ENCODE results near the gene RASEF. TPM values are rescaled to one million over a fixed set of nuclear protein-coding genes. Genes with fewer than 3 reads are reported as not detected.

The RASEF gene
- total RNA-seq, 2 donors from 2014 or later = not detected

GRCh38 chr9:83069651-83070050 lies 6.7 kb upstream of the RASEF start:
- DNase-seq (no peak), ATAC-seq (replicated peaks in 1 of 2) (no peak)
- Mint-ChIP-seq H3K9me3 (peaks cover 0 to 1% of the 10 kb centered on the region in 2 donors), H3K4me1 (ENCODE audit: low read depth) (no peaks in the 10 kb centered on the region), H3K27me3 (ENCODE audit: low read depth) (peaks cover 13% of the 10 kb centered on the region), H3K36me3 (ENCODE audit: insufficient read depth in 2 of 2) (no peaks in the 10 kb centered on the region), H3K27ac (no peak overlapping the region), H3K4me3 (no peak overlapping the region)

GRCh38 chr9:83068414-83068813 lies 5.5 kb upstream of the RASEF start:
- Mint-ChIP-seq H3K4me3 (no peak overlapping the region), H3K36me3 (ENCODE audit: insufficient read depth in 2 of 2) (peaks cover 0 to 1% of the 10 kb centered on the region in 2 donors), H3K27me3 (ENCODE audit: low read depth) (peaks cover 19% of the 10 kb centered on the region), H3K4me1 (ENCODE audit: low read depth) (no peaks in the 10 kb centered on the region), H3K27ac (no peak overlapping the region), H3K9me3 (peaks cover 0 to 1% of the 10 kb centered on the region in 2 donors)
- no peak for DNase-seq
- ATAC-seq (replicated peaks in 1 of 2) = no peak

GRCh38 chr9:83067579-83067978 lies 4.6 kb upstream of the RASEF start:
- no peaks in the 10 kb centered on the region for H3K4me1 Mint-ChIP-seq (ENCODE audit: low read depth)
- no peak for DNase-seq
- H3K36me3 Mint-ChIP-seq (ENCODE audit: insufficient read depth in 2 of 2) = peaks cover 0 to 1% of the 10 kb centered on the region in 2 donors
- no peak overlapping the region for H3K27ac Mint-ChIP-seq
- no peak overlapping the region for H3K4me3 Mint-ChIP-seq
- no peak for ATAC-seq (replicated peaks in 1 of 2)
- H3K27me3 Mint-ChIP-seq (ENCODE audit: low read depth) = peaks cover 17% of the 10 kb centered on the region
- peaks cover 0 to 1% of the 10 kb centered on the region in 2 donors for H3K9me3 Mint-ChIP-seq

GRCh38 chr9:83066771-83067170 lies 3.8 kb upstream of the RASEF start:
- Mint-ChIP-seq H3K9me3 (peaks cover 0 to 1% of the 10 kb centered on the region in 2 donors), H3K4me3 (no peak overlapping the region), H3K4me1 (ENCODE audit: low read depth) (no peaks in the 10 kb centered on the region), H3K27ac (no peak overlapping the region), H3K36me3 (ENCODE audit: insufficient read depth in 2 of 2) (peaks cover 1 to 4% of the 10 kb centered on the region in 2 donors), H3K27me3 (ENCODE audit: low read depth) (peaks cover 19% of the 10 kb centered on the region)
- ATAC-seq (replicated peaks in 1 of 2) = no peak
- no peak for DNase-seq

- no peaks in the 10 kb centered on the region for H3K4me1 Mint-ChIP-seq (ENCODE audit: low read depth)
- ATAC-seq (replicated peaks in 1 of 2) = no peak
- peaks cover 0 to 2% of the 10 kb centered on the region in 2 donors for H3K9me3 Mint-ChIP-seq
Measured at GRCh38 chr9:83065233-83065632, 2.3 kb upstream of the RASEF start.

GRCh38 chr9:83061990-83062650 lies 822 bp downstream of the RASEF start:
- no peak for ATAC-seq (replicated peaks in 1 of 2)
- peaks cover 1 to 8% of the 10 kb centered on the region in 2 donors for H3K36me3 Mint-ChIP-seq (ENCODE audit: insufficient read depth in 2 of 2)
- DNase-seq = no peak
- no peak overlapping the region for H3K27ac Mint-ChIP-seq
- H3K4me3 Mint-ChIP-seq = no peak overlapping the region
- H3K9me3 Mint-ChIP-seq = peaks cover 2% of the 10 kb centered on the region in 2 donors
- no peaks in the 10 kb centered on the region for H3K4me1 Mint-ChIP-seq (ENCODE audit: low read depth)
- peaks cover 45% of the 10 kb centered on the region for H3K27me3 Mint-ChIP-seq (ENCODE audit: low read depth)

More at GRCh38 chr9:83065233-83065632, 2.3 kb upstream of the RASEF start:
- Mint-ChIP-seq H3K27ac (no peak overlapping the region), H3K4me3 (no peak overlapping the region), H3K36me3 (ENCODE audit: insufficient read depth in 2 of 2) (peaks cover 1 to 7% of the 10 kb centered on the region in 2 donors), H3K27me3 (ENCODE audit: low read depth) (peaks cover 35% of the 10 kb centered on the region)
- DNase-seq = no peak

GRCh38 chr9:83061036-83061435 lies 1.9 kb downstream of the RASEF start:
- peaks cover 1 to 8% of the 10 kb centered on the region in 2 donors for H3K36me3 Mint-ChIP-seq (ENCODE audit: insufficient read depth in 2 of 2)
- no peaks in the 10 kb centered on the region for H3K4me1 Mint-ChIP-seq (ENCODE audit: low read depth)
- ATAC-seq (replicated peaks in 1 of 2) = no peak
- peaks cover 45% of the 10 kb centered on the region for H3K27me3 Mint-ChIP-seq (ENCODE audit: low read depth)
- H3K27ac Mint-ChIP-seq = no peak overlapping the region
- no peak for DNase-seq
- no peak overlapping the region for H3K4me3 Mint-ChIP-seq
- peaks cover 2% of the 10 kb centered on the region in 2 donors for H3K9me3 Mint-ChIP-seq

- H3K4me1 Mint-ChIP-seq (ENCODE audit: low read depth) = no peaks in the 10 kb centered on the region
- DNase-seq (no peak), ATAC-seq (replicated peaks in 1 of 2) (no peak)
- H3K9me3 Mint-ChIP-seq = peaks cover 2% of the 10 kb centered on the region in 2 donors
- peaks cover 45% of the 10 kb centered on the region for H3K27me3 Mint-ChIP-seq (ENCODE audit: low read depth)
- peaks cover 1 to 8% of the 10 kb centered on the region in 2 donors for H3K36me3 Mint-ChIP-seq (ENCODE audit: insufficient read depth in 2 of 2)
- H3K27ac Mint-ChIP-seq = no peak overlapping the region
- H3K4me3 Mint-ChIP-seq = no peak overlapping the region
Measured at GRCh38 chr9:83060556-83060955, 2.4 kb downstream of the RASEF start.

- DNase-seq (no peak), ATAC-seq (replicated peaks in 1 of 2) (no peak)
- peaks cover 4% of the 10 kb centered on the region in 2 donors for H3K9me3 Mint-ChIP-seq
- H3K27me3 Mint-ChIP-seq (ENCODE audit: low read depth) = peaks cover 40% of the 10 kb centered on the region
- no peaks in the 10 kb centered on the region for H3K4me1 Mint-ChIP-seq (ENCODE audit: low read depth)
- peaks cover 4 to 8% of the 10 kb centered on the region in 2 donors for H3K36me3 Mint-ChIP-seq (ENCODE audit: insufficient read depth in 2 of 2)
- H3K27ac Mint-ChIP-seq = no peak overlapping the region
- H3K4me3 Mint-ChIP-seq = no peak overlapping the region
Measured at GRCh38 chr9:83059417-83059816, 3.5 kb downstream of the RASEF start.

- ATAC-seq (replicated peaks in 1 of 2) (no peak), DNase-seq (no peak)
- Mint-ChIP-seq H3K9me3 (peaks cover 4% of the 10 kb centered on the region in 2 donors), H3K36me3 (ENCODE audit: insufficient read depth in 2 of 2) (peaks cover 2 to 6% of the 10 kb centered on the region in 2 donors), H3K27ac (no peak overlapping the region), H3K27me3 (ENCODE audit: low read depth) (peaks cover 27% of the 10 kb centered on the region), H3K4me1 (ENCODE audit: low read depth) (no peaks in the 10 kb centered on the region), H3K4me3 (no peak overlapping the region)
Measured at GRCh38 chr9:83056911-83057310, 6.0 kb downstream of the RASEF start.

- Mint-ChIP-seq H3K27ac (no peak overlapping the region), H3K4me3 (no peak overlapping the region), H3K27me3 (ENCODE audit: low read depth) (peaks cover 19% of the 10 kb centered on the region), H3K36me3 (ENCODE audit: insufficient read depth in 2 of 2) (peaks cover 2 to 3% of the 10 kb centered on the region in 2 donors), H3K9me3 (peaks cover 4% of the 10 kb centered on the region in 2 donors), H3K4me1 (ENCODE audit: low read depth) (no peaks in the 10 kb centered on the region)
- DNase-seq (no peak), ATAC-seq (replicated peaks in 1 of 2) (no peak)
Measured at GRCh38 chr9:83056174-83056573, 6.8 kb downstream of the RASEF start.

- DNase-seq (no peak), ATAC-seq (replicated peaks in 1 of 2) (no peak)
- Mint-ChIP-seq H3K27me3 (ENCODE audit: low read depth) (no peaks in the 10 kb centered on the region), H3K4me1 (ENCODE audit: low read depth) (no peaks in the 10 kb centered on the region), H3K4me3 (no peak overlapping the region), H3K9me3 (peaks cover 0 to 2% of the 10 kb centered on the region in 2 donors), H3K27ac (no peak overlapping the region), H3K36me3 (ENCODE audit: insufficient read depth in 2 of 2) (no peaks in the 10 kb centered on the region)
Measured at GRCh38 chr9:83047839-83048775, 14.8 kb downstream of the RASEF start.

GRCh38 chr9:83043597-83043996 lies 19.3 kb downstream of the RASEF start:
- Mint-ChIP-seq H3K27ac (no peak overlapping the region), H3K4me1 (ENCODE audit: low read depth) (no peaks in the 10 kb centered on the region), H3K36me3 (ENCODE audit: insufficient read depth in 2 of 2) (no peaks in the 10 kb centered on the region), H3K9me3 (peaks cover 0 to 2% of the 10 kb centered on the region in 2 donors), H3K4me3 (no peak overlapping the region), H3K27me3 (ENCODE audit: low read depth) (no peaks in the 10 kb centered on the region)
- DNase-seq (no peak), ATAC-seq (replicated peaks in 1 of 2) (no peak)
